HG03066 (cell line): Measurements from ENCODE around the gene PCDHGA9.
A peak's percentile ranks its signal among the peaks of the same experiment; 100 is the strongest.
"Not testable (repeated sequence)": the region's sequence is repeated elsewhere in the genome, so short reads cannot be mapped to it uniquely, and the experiment has no call there.

Source experiments
- ATAC-seq: cut with Tn5 transposase; IDR thresholded peaks from one replicate; pipeline ENCODE4 v1.9.1; 2021; ENCODE audit warnings: low read depth; ENCODE audit not compliant: unreplicated experiment

PCDHGA9 gene

GRCh38 chr5:141402553-141403243 is at the start of gene PCDHGA9:
Gene PCDHGA9 (plus strand): TSS chr5:141402778. CDS start chr5:141402953, 175 bp downstream.
- ATAC-seq, result no peak

- no peak for ATAC-seq
These were observed 47.6 kb upstream of the PCDHGA9 start, which contains the start of gene PCDHGA4 for GRCh38 chr5:141354900-141355469. Gene PCDHGA4 (plus strand): TSS chr5:141355021. CDS start chr5:141355108, 87 bp downstream.

GRCh38 chr5:141355641-141356040 is 46.9 kb upstream of the PCDHGA9 start:
- no peak for ATAC-seq

- no peak for ATAC-seq
These were observed 46.4 kb upstream of the PCDHGA9 start for GRCh38 chr5:141356133-141356532.

DNA sequence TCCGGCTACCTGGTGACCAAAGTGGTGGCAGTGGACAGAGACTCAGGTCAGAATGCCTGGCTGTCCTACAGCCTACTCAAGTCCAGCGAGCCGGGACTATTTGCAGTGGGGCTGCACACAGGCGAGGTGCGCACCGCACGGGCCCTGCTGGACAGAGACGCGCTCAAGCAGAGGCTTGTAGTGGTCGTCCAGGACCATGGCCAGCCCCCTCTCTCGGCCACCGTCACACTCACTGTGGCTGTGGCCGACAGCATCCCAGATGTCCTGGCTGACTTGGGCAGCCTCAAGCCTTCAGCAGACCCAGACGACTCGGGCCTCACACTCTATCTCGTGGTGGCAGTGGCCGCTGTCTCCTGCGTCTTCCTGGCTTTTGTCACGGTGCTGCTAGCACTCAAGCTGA is 45.6 kb upstream of the PCDHGA9 start:
- ATAC-seq, result no peak

- peak; percentile 64 for ATAC-seq
These were observed 42.7 kb upstream of the PCDHGA9 start, which contains the start of gene PCDHGB2 for GRCh38 chr5:141359790-141360426. Gene PCDHGB2 (plus strand): TSS chr5:141359994. CDS start chr5:141360136, 142 bp downstream.

- no peak for ATAC-seq
These were observed 41.9 kb upstream of the PCDHGA9 start for GRCh38 chr5:141360685-141361084.

- no peak for ATAC-seq
These were observed 39.9 kb upstream of the PCDHGA9 start for GRCh38 chr5:141362719-141363118.

GRCh38 chr5:141363952-141364660 is 38.5 kb upstream of the PCDHGA9 start, which contains the start of gene PCDHGA5:
Gene PCDHGA5 (plus strand): TSS chr5:141364162. CDS start chr5:141364331, 169 bp downstream.
- ATAC-seq, result no peak

DNA sequence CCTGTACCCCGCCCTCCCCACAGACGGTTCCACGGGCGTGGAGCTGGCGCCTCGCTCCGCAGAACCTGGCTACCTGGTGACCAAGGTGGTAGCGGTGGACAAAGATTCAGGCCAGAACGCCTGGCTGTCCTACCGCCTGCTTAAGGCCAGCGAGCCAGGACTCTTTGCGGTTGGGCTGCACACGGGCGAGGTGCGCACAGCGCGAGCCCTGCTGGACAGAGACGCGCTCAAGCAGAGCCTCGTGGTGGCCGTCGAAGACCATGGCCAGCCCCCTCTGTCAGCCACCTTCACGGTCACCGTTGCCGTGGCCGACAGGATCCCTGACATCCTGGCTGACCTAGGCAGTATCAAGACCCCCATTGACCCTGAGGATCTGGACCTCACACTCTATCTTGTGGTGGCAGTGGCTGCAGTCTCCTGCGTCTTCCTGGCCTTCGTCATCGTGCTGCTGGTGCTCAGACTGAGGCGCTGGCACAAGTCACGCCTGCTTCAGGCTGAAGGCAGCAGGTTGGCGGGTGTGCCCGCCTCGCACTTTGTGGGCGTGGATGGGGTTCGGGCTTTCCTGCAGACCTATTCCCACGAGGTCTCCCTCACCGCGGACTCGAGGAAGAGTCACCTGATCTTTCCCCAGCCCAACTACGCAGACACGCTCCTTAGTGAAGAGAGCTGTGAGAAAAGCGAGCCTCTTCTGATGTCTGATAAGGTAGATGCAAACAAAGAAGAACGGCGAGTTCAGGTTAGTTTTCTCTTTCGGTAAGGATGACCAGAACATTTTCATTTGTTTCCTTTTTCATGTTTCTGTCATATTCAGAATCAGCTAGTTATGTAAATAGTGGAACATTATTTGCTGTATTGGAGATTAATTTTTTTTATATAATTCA is 36.3 kb upstream of the PCDHGA9 start:
- ATAC-seq, result no peak

DNA sequence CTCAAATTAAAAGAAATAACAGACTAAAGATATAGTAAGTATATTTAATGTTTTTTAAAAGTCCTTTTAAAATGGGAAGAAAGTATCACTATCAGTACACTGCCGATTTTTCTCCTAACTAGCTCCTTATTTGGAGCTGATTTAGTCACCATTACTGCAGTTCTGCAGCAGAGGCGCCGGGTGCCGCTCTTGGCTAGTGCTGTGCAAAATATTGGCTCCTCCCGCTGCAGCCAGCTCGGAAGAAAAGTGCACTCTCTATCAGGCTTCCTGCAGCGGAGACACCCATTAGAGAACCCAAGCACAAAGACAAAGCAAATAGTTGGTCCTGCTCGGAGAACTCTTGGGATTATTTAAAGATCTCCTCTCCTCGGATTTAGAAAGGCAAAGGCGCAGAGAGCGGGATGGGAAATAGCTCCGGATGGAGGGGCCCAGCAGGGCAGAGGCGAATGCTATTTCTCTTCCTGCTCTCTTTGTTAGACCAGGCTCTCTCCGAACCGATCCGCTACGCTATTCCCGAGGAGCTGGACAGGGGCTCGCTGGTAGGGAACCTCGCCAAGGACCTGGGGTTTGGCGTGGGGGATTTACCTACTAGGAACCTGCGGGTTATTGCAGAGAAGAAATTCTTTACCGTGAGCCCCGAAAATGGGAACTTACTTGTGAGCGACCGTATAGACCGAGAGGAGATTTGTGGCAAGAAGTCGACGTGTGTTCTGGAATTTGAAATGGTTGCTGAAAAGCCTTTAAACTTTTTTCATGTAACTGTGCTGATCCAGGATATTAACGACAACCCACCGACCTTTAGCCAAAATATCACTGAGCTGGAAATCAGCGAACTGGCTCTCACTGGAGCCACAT is 32.4 kb upstream of the PCDHGA9 start, which contains the start of gene PCDHGB3:
Gene PCDHGB3, plus strand, starts transcription at position 249 of the 855 bp plus-strand sequence. Its CDS starts 153 bp downstream, at position 402.
- no peak for ATAC-seq

DNA sequence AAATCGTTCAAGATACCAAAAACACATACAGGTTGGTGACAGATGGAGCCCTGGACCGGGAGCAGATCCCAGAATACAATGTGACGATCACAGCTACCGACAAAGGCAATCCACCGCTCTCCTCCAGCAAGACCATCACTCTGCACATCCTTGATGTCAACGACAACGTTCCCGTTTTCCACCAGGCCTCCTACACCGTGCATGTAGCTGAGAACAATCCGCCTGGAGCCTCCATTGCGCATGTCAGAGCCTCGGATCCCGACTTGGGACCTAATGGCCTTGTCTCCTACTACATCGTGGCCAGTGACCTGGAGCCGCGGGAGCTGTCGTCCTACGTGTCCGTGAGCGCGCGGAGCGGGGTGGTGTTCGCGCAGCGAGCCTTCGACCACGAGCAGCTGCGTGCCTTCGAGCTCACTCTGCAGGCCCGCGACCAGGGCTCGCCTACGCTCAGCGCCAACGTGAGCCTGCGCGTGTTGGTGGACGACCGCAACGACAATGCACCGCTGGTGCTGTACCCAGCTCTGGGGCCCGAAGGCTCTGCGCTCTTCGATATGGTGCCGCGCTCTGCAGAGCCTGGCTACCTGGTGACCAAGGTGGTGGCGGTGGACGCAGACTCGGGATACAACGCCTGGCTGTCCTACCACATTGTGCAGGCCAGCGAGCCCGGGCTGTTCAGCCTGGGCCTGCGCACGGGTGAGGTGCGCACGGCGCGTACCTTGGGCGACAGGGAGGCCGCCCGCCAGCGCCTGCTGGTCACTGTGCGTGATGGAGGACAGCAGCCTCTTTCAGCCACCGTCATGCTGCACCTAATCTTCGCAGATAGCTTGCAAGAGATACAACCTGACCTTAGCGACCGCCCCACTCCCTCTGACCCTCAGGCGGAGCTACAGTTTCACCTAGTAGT is 30.8 kb upstream of the PCDHGA9 start:
- ATAC-seq, result no peak

DNA sequence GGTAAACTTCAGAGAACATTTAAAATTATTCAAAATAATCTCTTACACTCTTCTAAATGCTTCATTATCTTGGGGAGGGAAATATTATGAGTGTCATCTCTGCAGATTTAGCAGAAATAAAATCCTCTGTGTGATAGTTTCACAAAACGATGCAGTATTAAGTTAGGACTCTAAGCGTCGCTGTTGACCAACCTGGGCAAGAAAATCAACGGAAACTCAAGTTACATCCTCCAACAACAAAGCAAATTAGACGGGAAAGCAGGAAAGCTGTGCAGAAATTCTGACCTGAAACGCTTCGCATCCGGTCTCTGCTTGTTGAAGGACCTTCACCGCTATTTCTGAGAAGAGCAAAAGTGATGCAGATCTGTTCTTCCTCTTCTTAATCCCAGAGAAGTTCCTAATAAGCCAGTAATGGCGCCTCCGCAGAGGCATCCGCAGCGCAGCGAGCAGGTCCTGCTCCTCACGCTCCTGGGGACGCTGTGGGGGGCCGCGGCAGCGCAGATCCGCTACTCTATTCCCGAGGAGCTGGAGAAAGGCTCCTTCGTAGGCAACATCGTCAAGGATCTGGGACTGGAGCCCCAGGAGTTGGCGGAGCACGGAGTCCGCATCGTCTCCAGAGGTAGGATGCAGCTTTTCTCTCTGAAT is 28.8 kb upstream of the PCDHGA9 start, which contains the start of gene PCDHGA6:
Gene PCDHGA6, plus strand, starts transcription at position 219 of the 645 bp plus-strand sequence. Its CDS starts 193 bp downstream, at position 412.
- no peak for ATAC-seq

- no peak for ATAC-seq
These were observed 28.0 kb upstream of the PCDHGA9 start for GRCh38 chr5:141374627-141375026.

- not testable (repeated sequence) for ATAC-seq
These were observed 27.0 kb upstream of the PCDHGA9 start for GRCh38 chr5:141375444-141376155.

DNA sequence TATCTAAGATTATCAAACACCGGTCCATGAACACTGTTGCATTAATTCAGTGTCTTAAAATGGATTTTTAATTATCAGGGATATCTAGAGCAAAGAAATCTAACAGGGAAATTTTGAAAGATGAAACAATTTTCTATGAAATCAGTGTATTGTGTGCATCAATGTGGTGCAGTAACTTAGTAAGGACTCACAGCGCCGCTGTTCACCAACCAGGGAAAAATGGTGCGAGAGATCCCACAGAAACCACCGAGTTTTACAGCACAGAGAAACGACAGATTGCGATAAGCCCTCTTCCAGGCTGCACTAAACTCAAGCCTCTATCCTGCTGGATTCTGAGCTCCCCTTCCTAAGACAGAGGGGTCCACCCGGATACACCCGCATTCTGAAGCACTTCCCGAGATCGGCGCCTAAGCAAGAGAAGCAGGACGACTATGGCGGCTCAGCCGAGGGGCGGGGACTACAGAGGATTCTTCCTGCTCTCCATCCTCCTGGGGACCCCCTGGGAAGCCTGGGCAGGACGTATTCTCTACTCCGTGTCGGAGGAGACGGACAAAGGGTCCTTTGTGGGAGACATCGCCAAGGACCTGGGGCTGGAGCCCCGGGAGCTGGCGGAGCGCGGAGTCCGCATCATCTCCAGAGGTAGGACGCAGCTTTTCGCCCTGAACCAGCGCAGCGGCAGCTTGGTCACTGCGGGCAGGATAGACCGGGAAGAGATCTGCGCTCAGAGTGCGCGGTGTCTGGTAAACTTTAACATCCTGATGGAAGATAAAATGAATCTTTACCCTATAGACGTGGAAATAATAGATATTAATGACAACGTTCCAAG is 19.9 kb upstream of the PCDHGA9 start, which contains the start of gene PCDHGA7:
Gene PCDHGA7, plus strand, starts transcription at position 274 of the 826 bp plus-strand sequence. Its CDS starts 158 bp downstream, at position 432.
- ATAC-seq, result no peak
